Neural cell (in vitro differentiated cells): ENCODE measurements around the gene ATF6. TPM values are rescaled to one million over a fixed set of nuclear protein-coding genes. Genes with fewer than 3 reads are reported as not detected.

Source experiments
- H2AFZ ChIP-seq: fragments of 200-600, 300-800 bp; sonication (generic), shearing (Covaris generic); 2 replicates; pipeline ENCODE4 v1.6.0; 2014; ENCODE audit warnings: low read depth, mild to moderate bottlenecking, antibody characterized with exemption, low read length, moderate library complexity
- H3F3A ChIP-seq: fragments of 200-600 bp; shearing (Covaris generic); 2 replicates; pipeline ENCODE4 v1.6.1; 2016; ENCODE audit warnings: mild to moderate bottlenecking, moderate library complexity, mixed read lengths, antibody characterized with exemption, low read length; ENCODE audit not compliant: insufficient read depth, poor library complexity, severe bottlenecking
- H3K27ac ChIP-seq: fragments of 200-600, 300-800 bp; sonication (generic), shearing (Covaris generic); 2 replicates; pipeline ENCODE4 v1.5.1; 2014; ENCODE audit warnings: mild to moderate bottlenecking, low read length, moderate library complexity
- H3K27me3 ChIP-seq: fragments of 300-800, 200-600 bp; sonication (generic), shearing (Covaris generic); 2 replicates; pipeline ENCODE4 v1.6.0; 2014; ENCODE audit warnings: mild to moderate bottlenecking, low read depth, low read length, moderate library complexity; ENCODE audit not compliant: insufficient read depth
- H3K36me3 ChIP-seq: fragments of 300-800, 200-600 bp; sonication (generic), shearing (Covaris generic); 2 replicates; pipeline ENCODE4 v1.5.1; 2014; ENCODE audit warnings: mild to moderate bottlenecking, antibody characterized with exemption, low read length, moderate library complexity; ENCODE audit not compliant: insufficient read depth
- H3K4me2 ChIP-seq: fragments of 300-800, 200-600 bp; sonication (generic), shearing (Covaris generic); 2 replicates; pipeline ENCODE4 v1.6.0; 2014; ENCODE audit warnings: mild to moderate bottlenecking, low read length
- H3K4me3 ChIP-seq: fragments of 300-800, 200-600 bp; sonication (generic), shearing (Covaris generic); 2 replicates; pipeline ENCODE4 v1.5.1; 2014; ENCODE audit warnings: mild to moderate bottlenecking, low read length, moderate library complexity
- H3K79me2 ChIP-seq: fragments of 200-600 bp; shearing (Covaris generic); replicated peaks from 2 replicates; pipeline ENCODE4 v1.6.0; 2014; ENCODE audit warnings: mild to moderate bottlenecking, low read length, moderate library complexity; ENCODE audit not compliant: insufficient read depth
- H3K9ac ChIP-seq: fragments of 300-800, 200-600 bp; sonication (generic), shearing (Covaris generic); 2 replicates; pipeline ENCODE4 v1.6.1; 2016; ENCODE audit warnings: mild to moderate bottlenecking, low read length, mixed read lengths
- H3K9me2 ChIP-seq: fragments of 200-600 bp; shearing (Covaris generic); 2 replicates; pipeline ENCODE4 v1.6.1; 2016; ENCODE audit warnings: mild to moderate bottlenecking, low read length, mixed read lengths; ENCODE audit not compliant: insufficient read depth
- H3K9me3 ChIP-seq: fragments of 200-600, 300-800 bp; sonication (generic), shearing (Covaris generic); 2 replicates; pipeline ENCODE4 v1.6.1; 2016; ENCODE audit warnings: mild to moderate bottlenecking, mixed run types, low read length, moderate library complexity, mixed read lengths
- H4K20me1 ChIP-seq: fragments of 200-600 bp; shearing (Covaris generic); 2 replicates; pipeline ENCODE4 v1.6.1; 2016; ENCODE audit warnings: mild to moderate bottlenecking, mixed run types; ENCODE audit not compliant: insufficient read depth
- CTCF ChIP-seq: fragments of 450-650 bp; IDR thresholded peaks from 2 replicates; pipeline ENCODE4 v1.5.1; 2014; ENCODE audit warnings: antibody characterized with exemption, mild to moderate bottlenecking, moderate library complexity; ENCODE audit not compliant: poor library complexity, severe bottlenecking
- EP300 ChIP-seq: fragments of 450-650 bp; conservative IDR thresholded peaks from 2 replicates; pipeline ENCODE4 v1.6.1; 2014; ENCODE audit warnings: antibody characterized with exemption, mild to moderate bottlenecking, moderate library complexity; ENCODE audit not compliant: poor library complexity, severe bottlenecking
- EZH2 ChIP-seq: fragments of 200-600, 300-800 bp; shearing (Covaris generic), sonication (generic); IDR thresholded peaks from 2 replicates; pipeline ENCODE4 v1.6.1; 2014; ENCODE audit warnings: antibody characterized with exemption, low read length, borderline replicate concordance, mild to moderate bottlenecking; ENCODE audit not compliant: insufficient read depth, poor library complexity, severe bottlenecking
- MXI1 ChIP-seq: fragments of 450-650 bp; conservative IDR thresholded peaks from 2 replicates; pipeline ENCODE4 v1.6.1; 2014; ENCODE audit warnings: antibody characterized with exemption, mild to moderate bottlenecking; ENCODE audit not compliant: poor library complexity, severe bottlenecking
- POLR2AphosphoS5 ChIP-seq: IDR thresholded peaks from 2 replicates; pipeline ENCODE4 v1.6.1; 2012
- RAD21 ChIP-seq: fragments of 450-650 bp; conservative IDR thresholded peaks from 2 replicates; pipeline ENCODE4 v1.6.1; 2014; ENCODE audit warnings: antibody characterized with exemption, mild to moderate bottlenecking, moderate library complexity
- SMC3 ChIP-seq: fragments of 450-650 bp; conservative IDR thresholded peaks from 2 replicates; pipeline ENCODE4 v1.6.1; 2014; ENCODE audit warnings: antibody characterized with exemption, mild to moderate bottlenecking, moderate library complexity; ENCODE audit not compliant: poor library complexity
- TAF1 ChIP-seq: IDR thresholded peaks from 2 replicates; pipeline ENCODE4 v1.6.1; 2012; ENCODE audit warnings: low read depth
- polyA plus RNA-seq: library from polyadenylated mRNA; depleted of rRNA; stranded (reverse); fragments of >200 nt; gene quantifications from 2 replicates; pipeline ENCODE4 v1.2.3, GENCODE V29; 2014
- TF ChIP-seq, protein P1 (sequence below): IDR thresholded peaks from 2 replicates; pipeline ENCODE4 v1.6.1; 2012; ENCODE audit warnings: borderline replicate concordance

ATF6 gene
- polyA plus RNA-seq, 1 donor from 2014 or later: 16.6 TPM

DNA sequence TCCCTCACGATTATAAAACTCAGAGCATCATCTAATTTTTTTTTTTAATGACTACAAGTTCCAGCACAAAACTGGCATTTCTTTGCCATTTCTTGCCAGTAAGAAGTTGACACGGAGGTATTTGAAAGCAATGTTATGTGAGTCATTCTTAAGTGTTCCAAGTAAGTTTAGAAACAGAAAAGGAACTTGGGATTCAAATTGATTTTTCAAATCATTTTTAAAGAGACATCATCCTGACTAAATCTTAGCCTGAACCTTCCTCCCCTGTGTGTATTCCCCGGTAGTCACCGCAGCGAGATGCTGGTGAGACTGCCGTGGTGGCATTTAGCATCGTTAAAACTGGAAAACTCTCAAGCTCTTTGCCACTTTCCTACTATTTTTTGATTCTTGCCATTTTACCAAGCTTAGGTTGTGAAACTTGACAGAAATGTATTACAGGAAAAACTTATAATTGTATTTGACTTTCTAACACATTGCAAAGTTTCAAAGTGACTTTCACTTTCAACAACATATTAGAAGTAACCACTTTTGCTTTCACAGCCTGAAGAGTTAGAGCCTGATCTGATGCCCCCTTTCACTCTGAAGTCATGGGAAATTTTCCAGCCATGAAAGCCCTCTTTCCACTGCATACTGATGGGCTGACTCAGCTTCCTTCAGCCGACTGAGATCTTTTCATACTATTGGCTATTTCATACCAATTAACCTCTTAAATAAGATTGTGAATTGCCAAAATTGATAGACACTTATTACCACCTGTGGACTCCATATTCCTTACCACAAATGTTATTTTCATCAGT lies 196.2 kb downstream of the ATF6 start:
- no peak overlapping the region for H2AFZ ChIP-seq

DNA sequence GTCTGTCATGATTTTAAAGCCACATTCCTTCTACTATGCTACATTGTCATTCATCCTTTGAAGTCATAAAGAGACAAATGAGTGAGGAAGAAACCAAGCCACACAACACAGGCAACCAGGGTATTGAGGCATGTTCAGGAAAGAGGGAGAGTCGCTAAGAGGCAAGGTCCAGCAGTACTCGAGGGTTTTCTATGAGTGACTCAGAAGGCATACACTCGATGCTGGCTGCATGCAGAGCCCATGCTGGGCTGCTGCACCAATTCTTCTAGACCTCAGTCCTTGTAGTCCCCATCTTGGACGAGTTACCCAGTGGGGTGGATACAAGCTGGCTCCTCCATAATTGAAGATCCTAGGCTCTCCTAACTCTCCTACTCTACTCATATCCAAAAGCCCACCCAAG lies 199.9 kb downstream of the ATF6 start:
- Histone ChIP-seq H2AFZ (no peak overlapping the region), H3F3A (no peaks in the 10 kb centered on the region), H3K9me3 (no peaks in the 10 kb centered on the region), H3K4me2 (no peak overlapping the region), H3K4me3 (no peak overlapping the region), H3K36me3 (no peaks in the 10 kb centered on the region), H3K27me3 (no peaks in the 10 kb centered on the region), H3K27ac (no peak overlapping the region), H3K79me2 (no peaks in the 10 kb centered on the region), H4K20me1 (no peaks in the 10 kb centered on the region), H3K9ac (no peak overlapping the region), H3K9me2 (no peaks in the 10 kb centered on the region)
- TF ChIP-seq TAF1 (no peak), SMC3 (no peak)

More for the DNA sequence above, 196.2 kb downstream of the ATF6 start:
- no peaks in the 10 kb centered on the region for H3K79me2 ChIP-seq
- H3K27ac ChIP-seq: no peak overlapping the region
- H3F3A ChIP-seq: no peaks in the 10 kb centered on the region
- no peaks in the 10 kb centered on the region for H3K27me3 ChIP-seq
- H3K9ac ChIP-seq: no peak overlapping the region
- H3K9me2 ChIP-seq: no peaks in the 10 kb centered on the region
- H3K4me2 ChIP-seq: no peak overlapping the region
- no peaks in the 10 kb centered on the region for H3K9me3 ChIP-seq
- no peaks in the 10 kb centered on the region for H3K36me3 ChIP-seq
- H3K4me3 ChIP-seq: no peak overlapping the region
- TF ChIP-seq MXI1: no peak
- no peaks in the 10 kb centered on the region for H4K20me1 ChIP-seq

- H2AFZ ChIP-seq: no peak overlapping the region
Measured at GRCh38 chr1:161970036-161970435, 203.9 kb downstream of the ATF6 start.

More at GRCh38 chr1:161970036-161970435, 203.9 kb downstream of the ATF6 start:
- Histone ChIP-seq H3K27me3 (no peaks in the 10 kb centered on the region), H3K9ac (no peak overlapping the region), H3K4me3 (no peak overlapping the region), H3K36me3 (no peaks in the 10 kb centered on the region), H3K79me2 (no peaks in the 10 kb centered on the region), H3K9me3 (no peaks in the 10 kb centered on the region), H3K4me2 (no peak overlapping the region), H3F3A (no peaks in the 10 kb centered on the region), H3K9me2 (no peaks in the 10 kb centered on the region), H3K27ac (no peak overlapping the region), H4K20me1 (no peaks in the 10 kb centered on the region)
- TF ChIP-seq TAF1: no peak
- TF ChIP-seq CTCF: no peak
- TF ChIP-seq, protein P1, sequence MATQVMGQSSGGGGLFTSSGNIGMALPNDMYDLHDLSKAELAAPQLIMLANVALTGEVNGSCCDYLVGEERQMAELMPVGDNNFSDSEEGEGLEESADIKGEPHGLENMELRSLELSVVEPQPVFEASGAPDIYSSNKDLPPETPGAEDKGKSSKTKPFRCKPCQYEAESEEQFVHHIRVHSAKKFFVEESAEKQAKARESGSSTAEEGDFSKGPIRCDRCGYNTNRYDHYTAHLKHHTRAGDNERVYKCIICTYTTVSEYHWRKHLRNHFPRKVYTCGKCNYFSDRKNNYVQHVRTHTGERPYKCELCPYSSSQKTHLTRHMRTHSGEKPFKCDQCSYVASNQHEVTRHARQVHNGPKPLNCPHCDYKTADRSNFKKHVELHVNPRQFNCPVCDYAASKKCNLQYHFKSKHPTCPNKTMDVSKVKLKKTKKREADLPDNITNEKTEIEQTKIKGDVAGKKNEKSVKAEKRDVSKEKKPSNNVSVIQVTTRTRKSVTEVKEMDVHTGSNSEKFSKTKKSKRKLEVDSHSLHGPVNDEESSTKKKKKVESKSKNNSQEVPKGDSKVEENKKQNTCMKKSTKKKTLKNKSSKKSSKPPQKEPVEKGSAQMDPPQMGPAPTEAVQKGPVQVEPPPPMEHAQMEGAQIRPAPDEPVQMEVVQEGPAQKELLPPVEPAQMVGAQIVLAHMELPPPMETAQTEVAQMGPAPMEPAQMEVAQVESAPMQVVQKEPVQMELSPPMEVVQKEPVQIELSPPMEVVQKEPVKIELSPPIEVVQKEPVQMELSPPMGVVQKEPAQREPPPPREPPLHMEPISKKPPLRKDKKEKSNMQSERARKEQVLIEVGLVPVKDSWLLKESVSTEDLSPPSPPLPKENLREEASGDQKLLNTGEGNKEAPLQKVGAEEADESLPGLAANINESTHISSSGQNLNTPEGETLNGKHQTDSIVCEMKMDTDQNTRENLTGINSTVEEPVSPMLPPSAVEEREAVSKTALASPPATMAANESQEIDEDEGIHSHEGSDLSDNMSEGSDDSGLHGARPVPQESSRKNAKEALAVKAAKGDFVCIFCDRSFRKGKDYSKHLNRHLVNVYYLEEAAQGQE: no peak
- TF ChIP-seq POLR2AphosphoS5: no peak
- no peak for TF ChIP-seq EP300
- no peak for TF ChIP-seq MXI1
- TF ChIP-seq SMC3: no peak
- TF ChIP-seq RAD21: no peak
- TF ChIP-seq EZH2: no peak
